HG02642 (cell line): ENCODE results near the gene CA6.
"Not testable (repeated sequence)": the region's sequence is repeated elsewhere in the genome, so short reads cannot be mapped to it uniquely, and the experiment has no call there.

Source experiments
- ATAC-seq: cut with Tn5 transposase; IDR thresholded peaks from one replicate; pipeline ENCODE4 v1.9.1; 2021; ENCODE audit warnings: mild to moderate bottlenecking; ENCODE audit not compliant: unreplicated experiment, poor library complexity

The CA6 gene

DNA sequence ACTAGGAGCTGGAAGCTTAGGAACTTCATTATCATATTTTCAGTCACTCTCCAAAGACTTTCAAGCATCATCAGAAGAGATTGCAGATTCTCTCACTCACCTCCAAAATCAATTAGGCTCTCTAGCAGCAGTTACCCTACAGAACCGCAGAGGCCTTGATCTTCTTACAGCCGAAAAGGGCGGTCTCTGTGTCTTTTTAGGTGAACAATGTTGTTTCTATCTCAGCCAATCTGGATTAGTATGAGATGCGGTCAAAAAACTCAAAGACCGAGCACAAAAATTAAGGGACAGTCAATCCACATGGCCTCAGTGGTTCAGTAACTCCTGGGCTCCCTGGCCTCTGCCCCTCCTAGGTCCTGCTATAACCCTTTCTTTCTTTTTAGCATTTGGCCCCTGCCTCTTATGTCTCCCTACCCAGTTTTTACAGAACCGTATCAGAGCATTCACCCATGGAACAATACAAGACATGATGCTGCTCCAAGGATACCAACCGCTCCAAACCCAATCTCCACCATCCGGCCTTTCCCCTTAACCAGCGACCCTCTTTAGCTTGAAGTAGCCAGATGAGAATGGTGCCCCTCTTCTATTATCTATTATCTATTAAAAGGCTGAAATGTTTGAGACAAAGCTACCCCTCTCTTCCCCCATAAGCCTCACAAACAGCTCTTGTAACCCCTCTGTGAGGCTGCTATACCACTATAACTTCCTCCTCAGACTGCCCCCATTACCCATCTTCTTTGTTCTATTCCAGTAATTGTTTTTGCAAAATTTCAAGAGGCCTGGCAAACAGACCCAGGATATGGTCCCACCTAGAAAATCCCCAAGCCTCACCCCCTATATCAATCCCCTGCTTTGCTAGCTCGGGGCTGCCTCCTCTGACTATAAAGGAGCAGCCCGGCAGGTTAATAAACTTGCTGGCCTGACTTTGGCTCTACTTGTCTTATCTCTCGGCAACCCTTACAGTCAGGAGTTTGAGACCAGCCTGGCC is 18.7 kb upstream of the CA6 start:
- ATAC-seq: no peak

GRCh38 chr1:8930116-8930515 is 15.6 kb upstream of the CA6 start:
- ATAC-seq: no peak

DNA sequence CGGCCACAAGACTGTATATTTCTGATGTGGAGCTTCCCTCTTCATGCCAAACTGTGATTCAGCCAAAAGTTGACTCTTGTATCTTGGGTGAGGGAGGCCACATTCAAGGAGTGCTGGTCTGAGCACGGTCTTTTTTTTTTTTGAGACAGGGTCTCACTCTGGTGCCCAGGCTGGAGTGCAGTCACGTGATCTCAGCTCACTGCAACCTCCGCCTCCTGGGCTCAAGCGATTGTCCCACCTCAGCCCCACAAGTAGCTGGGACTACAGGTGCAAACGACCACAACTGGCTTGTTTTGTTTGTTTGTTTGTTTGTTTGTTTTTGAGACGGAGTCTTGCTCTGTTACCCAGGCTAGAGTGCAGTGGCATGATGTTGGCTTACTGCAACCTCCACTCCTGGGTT is 8.6 kb upstream of the CA6 start:
- not testable (repeated sequence) for ATAC-seq

DNA sequence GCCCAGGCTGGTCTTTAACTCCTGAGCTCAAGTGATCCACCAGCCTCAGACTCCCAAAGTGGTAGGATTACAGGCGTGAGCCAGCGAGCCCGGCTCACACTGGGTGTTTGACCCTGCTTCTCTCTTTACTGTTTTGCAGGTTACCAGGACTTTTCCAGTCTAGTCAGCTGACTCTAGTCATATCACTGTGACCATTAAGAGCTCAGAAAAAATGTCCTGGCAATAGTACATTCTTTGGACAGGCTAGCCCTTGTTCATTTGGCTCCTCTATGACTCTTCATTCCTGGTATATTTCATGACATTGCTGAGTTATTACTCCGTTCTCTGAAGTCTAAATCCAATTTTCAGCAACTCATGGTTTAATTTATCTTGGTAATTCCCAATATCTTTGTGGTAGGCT is 8.0 kb upstream of the CA6 start:
- ATAC-seq: no peak

- no peak for ATAC-seq
These were observed 7.3 kb upstream of the CA6 start for GRCh38 chr1:8938232-8938999.

- ATAC-seq: no peak
These were observed 6.7 kb upstream of the CA6 start for GRCh38 chr1:8939000-8939265.

GRCh38 chr1:8939362-8939995 is 6.2 kb upstream of the CA6 start:
- ATAC-seq: no peak

DNA sequence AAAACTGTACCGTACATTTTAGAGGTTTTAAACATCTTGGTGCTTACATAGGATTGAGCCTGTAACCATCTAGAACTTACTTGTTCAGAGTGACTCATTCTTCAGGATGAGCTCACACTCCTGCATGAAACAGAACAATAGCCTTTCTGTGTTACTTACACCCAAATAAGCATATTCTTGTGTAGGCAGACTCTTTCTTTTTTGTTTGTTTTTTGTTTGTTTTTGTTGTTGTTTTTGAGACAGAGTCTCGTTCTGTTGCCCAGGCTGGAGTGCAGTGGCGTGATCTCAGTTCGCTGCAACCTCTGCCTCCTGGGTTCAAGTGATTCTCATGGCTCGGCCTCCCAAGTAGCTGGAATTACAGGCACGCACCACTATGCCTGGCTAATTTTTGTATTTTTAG is 3.8 kb upstream of the CA6 start:
- ATAC-seq: no peak

DNA sequence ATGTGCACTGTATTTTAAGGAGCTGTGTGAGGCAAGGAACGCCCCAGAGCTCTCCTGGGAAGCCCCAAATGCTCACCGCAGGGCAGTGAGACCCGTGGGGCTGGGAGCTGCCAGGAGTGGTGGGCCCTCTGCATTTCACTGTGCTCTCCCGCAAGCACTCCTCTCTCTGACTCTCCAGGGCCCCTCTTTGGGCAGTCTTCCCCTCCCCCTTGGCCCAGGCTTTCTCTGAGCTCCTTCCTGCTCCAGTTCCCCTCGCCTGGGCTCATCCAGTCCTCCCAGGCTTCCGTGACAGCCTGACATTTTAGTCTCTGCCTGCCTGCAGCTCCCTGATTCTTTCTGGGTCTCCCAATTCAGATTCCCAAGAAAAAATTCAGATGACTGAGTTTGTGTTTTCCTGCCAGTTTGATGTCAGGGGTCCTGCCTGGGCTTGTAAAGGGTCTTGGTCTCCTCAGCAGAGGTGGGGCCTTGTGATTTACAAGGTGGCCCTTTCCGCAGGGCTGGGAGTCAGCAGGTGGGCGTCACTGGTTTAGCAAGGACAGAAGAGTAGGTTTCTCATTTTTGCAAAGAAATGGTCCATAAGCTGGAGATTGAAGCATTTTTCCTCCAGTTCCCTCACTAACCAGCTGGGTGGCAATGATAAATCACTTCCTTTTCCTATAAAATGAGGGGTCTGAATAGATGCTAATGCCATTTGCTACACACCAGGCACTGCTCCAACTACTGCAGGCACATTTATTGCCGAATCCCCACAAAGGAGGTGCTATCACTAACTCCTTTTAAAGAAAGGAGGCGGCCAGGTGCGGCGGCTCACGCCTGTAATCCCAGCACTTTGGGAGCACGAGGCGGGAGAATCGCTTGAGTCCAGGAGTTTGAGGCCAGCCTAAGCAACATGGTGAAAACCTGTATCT is 1.9 kb upstream of the CA6 start:
- ATAC-seq: no peak

GRCh38 chr1:8947127-8947691 is 1.5 kb downstream of the CA6 start:
- no peak for ATAC-seq

- no peak for ATAC-seq
These were observed 4.6 kb downstream of the CA6 start for GRCh38 chr1:8950309-8950708.

DNA sequence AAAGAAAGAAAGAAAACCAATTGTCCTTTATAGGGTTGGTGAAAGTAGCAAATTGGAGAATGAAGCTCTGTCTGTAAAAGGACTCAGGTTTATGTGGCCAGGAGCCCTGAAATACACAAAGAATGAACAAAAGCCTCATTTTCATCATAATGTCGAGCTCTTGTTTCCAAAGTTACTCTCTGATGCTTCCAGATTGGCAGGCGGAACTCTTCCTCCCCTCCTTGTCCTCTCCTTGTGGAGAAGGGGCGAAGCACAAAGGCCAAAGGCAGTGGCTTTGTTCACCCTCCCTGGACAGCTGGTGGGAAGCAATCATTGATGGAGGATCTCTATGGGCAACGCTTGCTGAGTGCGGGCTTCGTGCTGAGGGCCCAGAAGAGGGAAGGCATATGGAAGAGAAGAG is 5.6 kb downstream of the CA6 start:
- ATAC-seq: no peak

DNA sequence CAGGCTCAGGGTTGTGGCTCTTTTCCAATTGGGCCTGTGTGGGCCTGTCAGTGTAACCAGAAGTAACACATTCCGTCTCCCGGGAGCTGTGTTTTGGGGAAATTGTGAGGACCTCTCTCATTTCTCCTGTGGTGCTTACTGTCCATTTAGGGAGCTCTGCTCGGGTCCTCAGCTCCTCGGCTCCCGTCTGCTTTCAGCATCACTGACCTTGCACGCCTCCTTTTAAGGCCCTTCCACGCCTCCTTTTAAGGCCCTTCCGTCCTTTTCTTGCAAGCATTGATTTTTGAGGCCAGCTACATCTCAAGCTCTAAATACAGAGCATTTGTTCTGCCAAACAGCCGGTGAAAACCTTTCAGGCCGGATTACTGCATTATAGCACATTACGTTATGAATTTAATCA is 9.7 kb downstream of the CA6 start:
- ATAC-seq: no peak

DNA sequence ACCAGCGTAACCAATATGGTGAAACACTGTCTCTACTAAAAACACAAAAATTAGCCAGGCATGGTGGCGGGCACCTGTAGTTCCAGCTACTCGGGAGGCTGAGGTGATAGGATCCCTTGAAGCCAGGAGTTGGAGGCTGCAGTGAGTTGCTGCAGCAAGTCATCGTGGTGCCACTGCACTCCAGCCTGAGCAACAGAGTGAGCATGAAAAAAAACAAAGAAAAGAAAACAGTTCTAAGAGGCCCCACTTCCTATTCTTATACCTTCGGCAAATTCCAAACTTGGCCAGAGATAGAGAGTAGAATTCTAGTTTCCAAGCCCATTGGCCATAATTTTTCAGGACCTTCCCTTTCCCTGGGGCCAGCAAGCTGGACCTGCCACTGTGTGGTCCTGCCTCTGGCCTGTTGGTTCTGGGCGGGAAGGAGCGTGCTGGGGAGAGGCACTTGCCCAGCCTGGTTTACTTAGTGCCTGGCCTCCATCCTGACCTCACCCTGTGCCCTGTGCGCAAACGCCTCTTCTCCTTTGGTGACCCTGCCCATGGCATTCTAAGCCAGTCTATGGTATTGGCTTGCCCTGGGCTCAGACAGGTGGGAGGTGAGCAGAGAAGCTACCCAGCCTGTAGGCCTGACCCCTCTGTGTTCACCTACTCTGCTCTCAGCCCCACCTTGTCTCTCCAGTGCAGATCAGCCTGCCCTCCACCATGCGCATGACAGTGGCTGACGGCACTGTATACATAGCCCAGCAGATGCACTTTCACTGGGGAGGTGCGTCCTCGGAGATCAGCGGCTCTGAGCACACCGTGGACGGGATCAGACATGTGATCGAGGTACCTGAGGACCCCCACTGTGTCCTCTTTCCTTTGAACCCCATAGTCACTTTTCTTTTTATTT is 11.0 kb downstream of the CA6 start:
- no peak for ATAC-seq

DNA sequence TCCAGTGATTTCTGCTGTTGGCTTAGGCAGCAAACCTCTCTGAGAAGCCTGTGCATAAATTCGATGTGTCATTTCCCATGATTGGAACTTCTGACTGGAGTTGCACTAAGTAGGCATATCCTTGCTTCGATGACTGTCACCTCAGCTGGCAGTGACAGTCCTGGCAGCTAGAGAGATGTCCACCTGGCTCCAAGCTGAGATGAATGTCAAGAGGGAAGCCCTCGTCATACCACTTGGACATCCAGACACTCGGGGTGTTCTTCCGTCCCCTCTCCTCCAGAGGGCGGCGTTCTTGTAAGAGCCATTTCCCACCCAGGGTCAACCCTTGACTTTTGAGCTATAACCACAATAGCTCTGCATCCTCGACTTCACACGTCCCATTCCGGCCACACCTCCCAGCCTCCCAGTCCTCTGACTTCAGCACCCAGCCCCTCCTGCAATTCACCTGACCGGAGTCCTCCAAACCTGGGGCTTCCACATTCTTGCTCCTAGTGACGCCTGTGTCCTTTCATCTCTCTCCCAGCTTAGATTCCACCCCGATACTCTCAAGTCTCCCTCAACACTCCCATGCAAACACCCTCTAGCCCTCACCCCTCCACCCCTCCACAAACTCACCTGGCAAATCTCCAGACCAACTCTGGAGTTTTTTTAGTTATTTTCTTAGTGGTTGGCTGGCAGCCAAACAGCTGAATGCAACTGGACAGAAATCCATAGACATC is 17.3 kb downstream of the CA6 start:
- ATAC-seq: no peak

GRCh38 chr1:8963963-8964362 is 18.3 kb downstream of the CA6 start:
- no peak for ATAC-seq

DNA sequence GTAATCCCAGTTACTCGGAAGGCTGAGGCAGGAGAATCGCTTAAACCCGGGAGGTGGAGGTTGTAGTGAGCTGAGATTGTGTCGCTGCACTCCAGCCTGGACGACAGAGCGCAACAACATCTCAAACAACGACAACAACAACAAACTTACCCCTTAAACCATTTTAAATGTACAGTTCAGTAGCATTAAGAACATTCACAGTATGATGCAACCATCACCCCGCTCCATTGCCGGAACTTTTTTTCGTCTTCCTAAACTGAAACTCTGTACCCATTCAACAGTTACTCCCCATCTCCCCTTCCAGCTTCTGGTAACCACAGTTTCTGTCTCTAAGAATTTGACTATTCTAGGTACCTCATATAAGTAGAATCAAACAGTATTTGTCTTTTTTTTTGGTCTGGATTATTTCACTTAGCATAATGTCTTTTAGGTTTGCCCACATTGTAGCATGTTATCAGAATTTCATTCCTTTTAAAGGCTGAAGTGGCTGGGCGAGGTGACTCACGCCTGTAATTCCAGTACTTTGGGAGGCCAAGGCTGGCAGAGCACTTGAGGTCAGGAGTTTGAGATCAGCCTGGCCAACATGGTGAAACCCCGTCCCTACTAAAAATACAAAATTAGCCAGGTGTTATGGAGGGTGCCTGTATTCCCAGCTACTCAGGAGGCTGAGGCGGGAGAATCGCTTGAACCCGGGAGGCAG is 19.6 kb downstream of the CA6 start:
- ATAC-seq: no peak

GRCh38 chr1:8966606-8967005 is 20.9 kb downstream of the CA6 start:
- no peak for ATAC-seq
